ENCODE results near the gene LARGE1. TPM values are rescaled to one million over a fixed set of nuclear protein-coding genes. Genes with fewer than 3 reads are reported as not detected.

The LARGE1 gene
- total and polyA plus RNA-seq, 9 of the 15 experiments (the other 6 are each of a cell fraction or from before 2014, with no cell fraction given) = 0.01 to 0.66 (median 0.14) TPM; not detected in 2

DNA sequence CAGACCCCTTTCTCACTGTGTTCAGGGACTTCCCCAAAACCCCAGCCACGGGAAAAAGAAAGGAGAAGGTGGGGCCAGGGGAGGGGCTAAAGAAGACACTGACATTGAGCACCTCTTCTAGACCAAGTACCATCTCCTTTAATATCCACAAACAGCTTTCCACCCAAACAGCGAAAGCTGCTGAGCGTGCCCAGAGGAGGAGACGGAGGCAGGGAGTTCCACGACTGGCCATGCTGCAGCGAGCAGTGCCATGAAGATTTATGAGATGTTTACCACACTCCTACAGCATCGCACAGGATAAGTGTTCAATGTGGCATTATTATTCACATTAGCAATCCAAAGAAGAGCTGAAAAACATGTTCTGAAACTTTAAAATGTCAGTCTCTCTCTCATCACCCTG, 127.4 kb downstream of the LARGE1 start:
- FAIRE-seq (no peak), DNase-seq (ENCODE audit: extremely low read depth in 1 of 4, low spot score in 3 of 4) (no peak), ATAC-seq (no peak)
- CTCF ChIA-PET (ENCODE audit: low intra/inter-chr PET ratio) = no interaction called here
- BruUV-seq (replicated peaks) = no TSS peak
- Histone ChIP-seq H3K79me2 (ENCODE audit: control insufficient read depth, insufficient read depth, low read length) (no peaks in the 10 kb centered on the region), H3K9me3 (replicated peaks; ENCODE audit: control insufficient read depth, insufficient read depth, low read depth, low read length) (no peaks in the 10 kb centered on the region; the same call in 1 of the 2 replicates), H3K27me3 (ENCODE audit: control insufficient read depth in 2 of 2, insufficient read depth in 2 of 2, low read length in 2 of 2) (no peaks in the 10 kb centered on the region), H3K9me1 (ENCODE audit: control insufficient read depth, insufficient read depth, low read length) (no peaks in the 10 kb centered on the region), H3K4me1 (replicated peaks in 1 of 2; ENCODE audit: control insufficient read depth in 2 of 2, insufficient read depth in 2 of 2, low read length in 2 of 2) (no peaks in the 10 kb centered on the region), H3K36me3 (ENCODE audit: control insufficient read depth, insufficient read depth, low read length) (no peaks in the 10 kb centered on the region), H3K4me2 (ENCODE audit: insufficient read depth, low read length) (no peak overlapping the region), H3K9ac (ENCODE audit: insufficient read depth in 1 of 2, low read depth in 2 of 2, low read length in 2 of 2) (no peak overlapping the region), H4K20me1 (replicated peaks; ENCODE audit: control insufficient read depth, insufficient read depth, low read length) (no peaks in the 10 kb centered on the region), H3K4me3 (no peak overlapping the region), H3K27ac (ENCODE audit: extremely low read depth, low read depth, low read length) (no peak overlapping the region), H2AFZ (ENCODE audit: low read depth, low read length) (no peak overlapping the region)
- TF ChIP-seq ATF1 (CRISPR knock-in tag; IDR thresholded peaks at IDR 0.05) (no peak), ATF1 (tag; IDR thresholded peaks at IDR 0.05) (no peak), BHLHE40 (IDR thresholded peaks at IDR 0.05; ENCODE audit: low read length) (no peak), HDAC1 (IDR thresholded peaks at IDR 0.05) (no peak), LEF1 (IDR thresholded peaks at IDR 0.05) (no peak), ZNF354B (CRISPR knock-in tag; IDR thresholded peaks at IDR 0.05) (no peak), ZNF695 (CRISPR knock-in tag; IDR thresholded peaks at IDR 0.05) (no peak), POLR2AphosphoS5 (IDR thresholded peaks at IDR 0.05; ENCODE audit: control insufficient read depth, insufficient read depth, low read depth, low read length) (no peak), DPF2 (IDR thresholded peaks at IDR 0.05) (no peak)
- in situ Hi-C loops (cut with MboI) (no loop called here), intact Hi-C loops (cut with micrococcal nuclease) (no loop called here)
- POLR2A ChIA-PET = no interaction called here
- 0% methylated on average over 7 of the region's 7 CpGs for WGBS (ENCODE audit: insufficient coverage, low coverage, missing lambda C conversion rate)

All from K562 (cell line).